ENCODE data around the gene SPRR1A.

The SPRR1A gene

GRCh38 chr1:152983743-152984142 is at the start of gene SPRR1A:
Gene SPRR1A (plus strand): TSS chr1:152984081. CDS start chr1:152985231, 1,150 bp downstream.
- no peak for DNase-seq

- no peak for DNase-seq
These were observed 43.3 kb upstream of the SPRR1A start for GRCh38 chr1:152940614-152941013.

- DNase-seq, result no peak
These were observed 42.7 kb upstream of the SPRR1A start for GRCh38 chr1:152941037-152941711.

GRCh38 chr1:152942161-152942560 is 41.7 kb upstream of the SPRR1A start:
- DNase-seq, result no peak

GRCh38 chr1:152946248-152946647 is 37.6 kb upstream of the SPRR1A start:
- no peak for DNase-seq

- DNase-seq, result no peak
These were observed 37.1 kb upstream of the SPRR1A start, which contains the start of gene SPRR5 for GRCh38 chr1:152946651-152947256. Gene SPRR5 (plus strand): TSS chr1:152947206. CDS start chr1:152948555, 1,349 bp downstream.

- DNase-seq, result no peak
These were observed 32.2 kb upstream of the SPRR1A start for GRCh38 chr1:152951711-152952110.

- DNase-seq, result no peak
These were observed 30.1 kb upstream of the SPRR1A start for GRCh38 chr1:152953761-152954160.

GRCh38 chr1:152954436-152954835 is 29.4 kb upstream of the SPRR1A start:
- no peak for DNase-seq

- DNase-seq, result no peak
These were observed 26.3 kb upstream of the SPRR1A start for GRCh38 chr1:152957561-152957960.

- no peak for DNase-seq
These were observed 24.6 kb upstream of the SPRR1A start for GRCh38 chr1:152959273-152959672.

- no peak for DNase-seq
These were observed 24.0 kb upstream of the SPRR1A start for GRCh38 chr1:152959801-152960451.

GRCh38 chr1:152960452-152961044 is 23.3 kb upstream of the SPRR1A start:
- peak; percentile 12 for DNase-seq

GRCh38 chr1:152961226-152961891 is 22.5 kb upstream of the SPRR1A start:
- no peak for DNase-seq

- DNase-seq, result no peak
These were observed 20.9 kb upstream of the SPRR1A start for GRCh38 chr1:152962876-152963415.

- DNase-seq, result no peak
These were observed 19.3 kb upstream of the SPRR1A start for GRCh38 chr1:152964536-152964935.

GRCh38 chr1:152965853-152966252 is 18.0 kb upstream of the SPRR1A start:
- DNase-seq, result no peak

GRCh38 chr1:152967201-152967600 is 16.7 kb upstream of the SPRR1A start:
- DNase-seq, result no peak

- no peak for DNase-seq
These were observed 15.6 kb upstream of the SPRR1A start for GRCh38 chr1:152968248-152968647.

GRCh38 chr1:152969036-152969435 is 14.8 kb upstream of the SPRR1A start:
- DNase-seq, result no peak

- no peak for DNase-seq
These were observed 13.4 kb upstream of the SPRR1A start, which contains the start of gene SPRR4 for GRCh38 chr1:152970495-152970894. Gene SPRR4 (plus strand): TSS chr1:152970648. CDS start chr1:152971891, 1,243 bp downstream.

GRCh38 chr1:152972196-152972886 is 11.5 kb upstream of the SPRR1A start:
- no peak for DNase-seq
